DND-41 (cell line): Measurements from ENCODE around the gene ADORA2B.

Source experiments
- ATAC-seq: fragments of 200-7000 bp; cut with Tn5 transposase; 3 replicates; pipeline ENCODE4 v1.9.1; 2021; ENCODE audit warnings: low read depth; ENCODE audit not compliant: insufficient read depth
- DNase-seq: peaks from one replicate; pipeline ENCODE4 v3.0.0-alpha.2; 2020
- H2AFZ ChIP-seq: 2 replicates; pipeline ENCODE4 v1.6.0; 2012; ENCODE audit warnings: low read depth, low read length
- H3K27ac ChIP-seq: 2 replicates; pipeline ENCODE4 v1.5.1; 2012; ENCODE audit warnings: low read length, inconsistent platforms
- H3K27me3 ChIP-seq: fragments of 200-600 bp; sonication (generic); 2 replicates; pipeline ENCODE4 v1.6.0; 2012; ENCODE audit warnings: low read length, mild to moderate bottlenecking, inconsistent platforms; ENCODE audit not compliant: insufficient read depth, poor library complexity
- H3K36me3 ChIP-seq: 2 replicates; pipeline ENCODE4 v1.5.1; 2012; ENCODE audit warnings: low read length, inconsistent platforms; ENCODE audit not compliant: insufficient read depth
- H3K4me1 ChIP-seq: 2 replicates; pipeline ENCODE4 v1.5.1; 2012; ENCODE audit warnings: mild to moderate bottlenecking, low read length; ENCODE audit not compliant: insufficient read depth
- H3K4me2 ChIP-seq: 2 replicates; pipeline ENCODE4 v1.6.0; 2012; ENCODE audit warnings: mild to moderate bottlenecking, moderate library complexity, low read length, inconsistent platforms; ENCODE audit not compliant: insufficient read depth
- H3K4me3 ChIP-seq, 2 experiments: fragments of 200-600 bp in 1 of 2; shearing (Covaris generic) in 1 of 2; 2 replicates each; pipeline ENCODE4 v1.5.1; 2012 to 2016; ENCODE audit warnings: inconsistent platforms in 2 of 2, low read length in 2 of 2, mild to moderate bottlenecking in 2 of 2, low read depth in 1 of 2, moderate library complexity in 1 of 2
- H3K79me2 ChIP-seq: 2 replicates; pipeline ENCODE4 v1.6.0; 2012; ENCODE audit warnings: low read length, inconsistent platforms; ENCODE audit not compliant: insufficient read depth
- H3K9ac ChIP-seq: 2 replicates; pipeline ENCODE4 v1.6.0; 2012; ENCODE audit warnings: low read depth, mild to moderate bottlenecking, inconsistent platforms, low read length, moderate library complexity
- H3K9me3 ChIP-seq: 2 replicates; pipeline ENCODE4 v1.5.1; 2012; ENCODE audit warnings: low read length, moderate library complexity, mild to moderate bottlenecking, inconsistent platforms; ENCODE audit not compliant: insufficient read depth, severe bottlenecking
- H4K20me1 ChIP-seq: 2 replicates; pipeline ENCODE4 v1.6.0; 2012; ENCODE audit warnings: low read length; ENCODE audit not compliant: insufficient read depth
- CTCF ChIP-seq: IDR thresholded peaks from 2 replicates; pipeline ENCODE4 v1.5.1; 2012; ENCODE audit warnings: borderline replicate concordance, low read length, moderate library complexity, mild to moderate bottlenecking; ENCODE audit not compliant: poor library complexity, severe bottlenecking; ENCODE audit errors: extremely low read depth
- EZH2 ChIP-seq: IDR thresholded peaks from 3 replicates; pipeline ENCODE4 v1.6.1; 2012; ENCODE audit warnings: borderline replicate concordance, low read depth, mild to moderate bottlenecking, moderate library complexity, low read length, inconsistent platforms; ENCODE audit not compliant: severe bottlenecking

Gene ADORA2B

GRCh38 chr17:15943971-15944758 is 765 bp upstream of the ADORA2B start:
- Histone ChIP-seq H3K4me3 (no peak overlapping the region), H3K36me3 (no peaks in the 10 kb centered on the region), H3K4me1 (no peaks in the 10 kb centered on the region), H3K27ac (no peak overlapping the region), H3K4me2 (no peak overlapping the region), H3K9ac (no peak overlapping the region), H3K27me3 (no peaks in the 10 kb centered on the region), H4K20me1 (no peaks in the 10 kb centered on the region), H2AFZ (no peak overlapping the region), H3K79me2 (no peaks in the 10 kb centered on the region), H3K9me3 (no peaks in the 10 kb centered on the region)
- DNase-seq (no peak), ATAC-seq (no peak)
- no peak for TF ChIP-seq EZH2
- no peak for TF ChIP-seq CTCF

GRCh38 chr17:15945527-15946191 is 729 bp downstream of the ADORA2B start:
- Histone ChIP-seq H3K9me3 (no peaks in the 10 kb centered on the region), H4K20me1 (no peaks in the 10 kb centered on the region), H3K27ac (no peak overlapping the region), H3K36me3 (no peaks in the 10 kb centered on the region), H3K4me3 (no peak overlapping the region), H3K4me2 (no peak overlapping the region), H2AFZ (no peak overlapping the region), H3K9ac (no peak overlapping the region), H3K27me3 (no peaks in the 10 kb centered on the region), H3K79me2 (no peaks in the 10 kb centered on the region), H3K4me1 (no peaks in the 10 kb centered on the region)
- no peak for DNase-seq
- ATAC-seq: no peak
- TF ChIP-seq EZH2: no peak
- TF ChIP-seq CTCF: no peak

GRCh38 chr17:15946611-15947120 is 1.7 kb downstream of the ADORA2B start:
- no peak overlapping the region for H3K4me2 ChIP-seq
- no peak overlapping the region for H3K27ac ChIP-seq
- TF ChIP-seq CTCF (no peak), EZH2 (no peak)
- no peak for DNase-seq
- H3K4me1 ChIP-seq: no peaks in the 10 kb centered on the region
- no peaks in the 10 kb centered on the region for H3K79me2 ChIP-seq
- no peak for ATAC-seq
- no peaks in the 10 kb centered on the region for H3K9me3 ChIP-seq
- no peaks in the 10 kb centered on the region for H3K27me3 ChIP-seq
- no peak overlapping the region for H3K4me3 ChIP-seq
- no peaks in the 10 kb centered on the region for H3K36me3 ChIP-seq
- H3K9ac ChIP-seq: no peak overlapping the region
- H2AFZ ChIP-seq: no peak overlapping the region
- no peaks in the 10 kb centered on the region for H4K20me1 ChIP-seq
